ENCODE data around the gene U2AF2.
"Not testable (repeated sequence)": the region's sequence is repeated elsewhere in the genome, so short reads cannot be mapped to it uniquely, and the experiment has no call there.

The U2AF2 gene

DNA sequence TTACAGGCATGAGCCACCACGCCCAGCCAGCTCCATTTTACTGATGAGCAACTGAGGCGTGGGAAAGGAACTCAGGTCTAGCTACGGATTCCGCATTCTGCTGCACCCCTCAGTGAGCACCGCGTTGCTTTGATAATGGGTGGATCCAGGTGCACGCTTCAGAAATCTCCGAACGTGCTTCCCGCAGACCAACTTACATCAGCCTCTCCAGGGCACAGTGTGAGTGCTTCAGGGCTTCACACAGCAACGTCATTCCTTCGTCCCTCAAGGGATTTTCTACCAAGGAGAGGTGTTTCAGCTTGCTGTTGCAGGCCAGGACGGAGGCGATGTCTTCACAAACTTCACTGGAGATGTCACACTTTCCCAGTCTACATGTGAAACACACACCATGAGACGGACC lies 61.7 kb downstream of the U2AF2 start:
- no peaks in the 10 kb centered on the region for H3K4me1 Mint-ChIP-seq
- H3K27me3 Mint-ChIP-seq (ENCODE audit: low read depth, poor library complexity): no peaks in the 10 kb centered on the region
- H3K27ac Mint-ChIP-seq: no peak overlapping the region
- H3K4me3 Mint-ChIP-seq: no peak overlapping the region
- no peak for DNase-seq
- H3K9me3 Mint-ChIP-seq: peaks cover 88% of the 10 kb centered on the region
- H3K36me3 Mint-ChIP-seq (ENCODE audit: low read depth): peaks cover 4% of the 10 kb centered on the region
- TF ChIP-seq, protein P1, sequence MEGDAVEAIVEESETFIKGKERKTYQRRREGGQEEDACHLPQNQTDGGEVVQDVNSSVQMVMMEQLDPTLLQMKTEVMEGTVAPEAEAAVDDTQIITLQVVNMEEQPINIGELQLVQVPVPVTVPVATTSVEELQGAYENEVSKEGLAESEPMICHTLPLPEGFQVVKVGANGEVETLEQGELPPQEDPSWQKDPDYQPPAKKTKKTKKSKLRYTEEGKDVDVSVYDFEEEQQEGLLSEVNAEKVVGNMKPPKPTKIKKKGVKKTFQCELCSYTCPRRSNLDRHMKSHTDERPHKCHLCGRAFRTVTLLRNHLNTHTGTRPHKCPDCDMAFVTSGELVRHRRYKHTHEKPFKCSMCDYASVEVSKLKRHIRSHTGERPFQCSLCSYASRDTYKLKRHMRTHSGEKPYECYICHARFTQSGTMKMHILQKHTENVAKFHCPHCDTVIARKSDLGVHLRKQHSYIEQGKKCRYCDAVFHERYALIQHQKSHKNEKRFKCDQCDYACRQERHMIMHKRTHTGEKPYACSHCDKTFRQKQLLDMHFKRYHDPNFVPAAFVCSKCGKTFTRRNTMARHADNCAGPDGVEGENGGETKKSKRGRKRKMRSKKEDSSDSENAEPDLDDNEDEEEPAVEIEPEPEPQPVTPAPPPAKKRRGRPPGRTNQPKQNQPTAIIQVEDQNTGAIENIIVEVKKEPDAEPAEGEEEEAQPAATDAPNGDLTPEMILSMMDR (IDR thresholded peaks at IDR 0.05): no peak

DNA sequence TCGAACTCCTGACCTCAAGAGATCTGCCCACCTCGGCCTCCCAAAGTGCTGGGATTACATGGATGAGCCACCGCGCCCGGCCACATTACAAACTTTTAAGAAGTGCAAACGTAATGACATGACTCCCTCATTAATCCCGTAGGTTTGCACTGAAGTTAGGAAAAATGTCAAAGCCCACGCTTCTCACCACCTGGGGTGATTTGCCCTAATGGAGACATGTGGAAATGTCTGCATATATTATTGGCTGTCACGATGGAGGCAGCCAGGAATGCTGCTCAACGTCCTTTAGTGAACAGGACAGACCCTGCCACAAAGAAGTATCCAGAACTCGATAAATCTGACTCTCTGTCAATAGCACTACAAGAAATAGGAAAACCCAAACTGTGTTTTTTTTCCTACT lies 62.4 kb downstream of the U2AF2 start:
- Mint-ChIP-seq H3K27me3 (ENCODE audit: low read depth, poor library complexity) (no peaks in the 10 kb centered on the region), H3K36me3 (ENCODE audit: low read depth) (peaks cover 4% of the 10 kb centered on the region), H3K9me3 (peaks cover 88% of the 10 kb centered on the region), H3K27ac (no peak overlapping the region), H3K4me1 (no peaks in the 10 kb centered on the region), H3K4me3 (no peak overlapping the region)
- TF ChIP-seq, protein P1 (IDR thresholded peaks at IDR 0.05): no peak
- DNase-seq: no peak

DNA sequence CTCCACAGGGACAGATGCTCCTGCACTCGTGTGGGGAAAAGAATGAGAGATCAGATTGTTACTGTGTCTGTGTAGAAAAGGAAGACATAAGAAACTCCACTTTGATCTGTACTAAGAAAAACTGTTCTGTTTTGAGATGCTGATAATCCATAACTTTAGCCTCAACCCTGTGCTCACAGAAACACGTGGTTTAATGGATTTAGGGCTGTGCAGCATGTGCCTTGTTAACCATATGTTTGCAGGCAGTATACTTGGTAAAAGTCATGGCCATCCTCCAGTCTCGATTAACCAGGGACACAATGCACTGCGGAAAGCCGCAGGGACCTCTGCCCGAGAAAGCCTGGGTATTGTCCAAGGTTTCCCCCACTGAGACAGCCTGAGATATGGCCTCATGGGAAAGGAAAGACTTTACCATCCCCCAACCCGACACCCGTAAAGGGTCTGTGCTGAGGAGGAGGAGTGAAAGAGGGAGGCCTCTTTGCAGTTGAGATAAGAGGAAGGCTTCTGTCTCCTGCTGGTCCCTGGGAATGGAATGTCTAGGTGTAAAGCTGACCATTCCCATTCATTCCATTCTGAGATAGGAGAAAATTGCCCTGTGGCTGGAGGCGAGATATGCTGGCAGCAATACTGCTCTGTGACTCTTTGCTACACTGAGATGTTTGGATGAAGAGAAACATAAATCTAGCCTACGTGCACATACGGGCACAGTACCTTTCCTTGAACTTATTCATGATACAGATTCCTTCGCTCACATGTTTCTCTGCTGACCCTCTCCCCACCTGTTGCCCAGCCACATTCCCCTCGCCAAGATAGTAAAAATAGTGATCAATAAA lies 63.3 kb downstream of the U2AF2 start:
- H3K4me1 Mint-ChIP-seq; H3K4me3 Mint-ChIP-seq; DNase-seq; H3K36me3 Mint-ChIP-seq (ENCODE audit: low read depth); H3K27me3 Mint-ChIP-seq (ENCODE audit: low read depth, poor library complexity); H3K27ac Mint-ChIP-seq: not testable (repeated sequence)
- H3K9me3 Mint-ChIP-seq: peaks cover 89% of the 10 kb centered on the region

DNA sequence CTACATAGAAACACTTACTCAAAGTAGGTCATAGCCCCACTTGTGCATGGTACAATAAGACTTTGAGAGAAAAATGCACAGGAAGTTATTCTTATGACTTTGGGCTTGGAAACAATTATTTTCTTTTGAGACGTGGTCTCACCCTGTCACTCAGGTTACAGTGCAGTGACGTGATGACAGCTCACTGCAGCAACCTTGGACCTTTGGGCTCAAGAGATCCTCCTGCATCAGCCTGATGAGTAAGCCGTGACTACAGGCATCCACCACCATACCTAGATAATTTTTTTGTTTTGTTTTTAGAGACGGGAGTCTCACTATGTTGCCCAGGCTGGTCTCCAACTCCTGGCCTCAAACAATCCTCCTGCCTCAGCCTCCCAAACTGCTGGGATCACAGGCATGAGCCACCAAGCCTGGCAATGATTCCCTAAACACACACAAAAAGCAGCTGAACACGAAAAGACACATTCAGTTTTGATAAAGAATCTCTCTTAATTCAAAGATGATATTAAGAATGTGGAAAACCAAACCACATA lies 65.4 kb downstream of the U2AF2 start:
- peaks cover 89% of the 10 kb centered on the region for H3K9me3 Mint-ChIP-seq
- no peak for DNase-seq
- H3K36me3 Mint-ChIP-seq (ENCODE audit: low read depth): no peaks in the 10 kb centered on the region
- H3K27me3 Mint-ChIP-seq (ENCODE audit: low read depth, poor library complexity): peaks cover 3% of the 10 kb centered on the region
- TF ChIP-seq, protein P1 (IDR thresholded peaks at IDR 0.05): no peak
- H3K4me3 Mint-ChIP-seq: no peak overlapping the region
- H3K4me1 Mint-ChIP-seq: no peaks in the 10 kb centered on the region
- H3K27ac Mint-ChIP-seq: no peak overlapping the region

DNA sequence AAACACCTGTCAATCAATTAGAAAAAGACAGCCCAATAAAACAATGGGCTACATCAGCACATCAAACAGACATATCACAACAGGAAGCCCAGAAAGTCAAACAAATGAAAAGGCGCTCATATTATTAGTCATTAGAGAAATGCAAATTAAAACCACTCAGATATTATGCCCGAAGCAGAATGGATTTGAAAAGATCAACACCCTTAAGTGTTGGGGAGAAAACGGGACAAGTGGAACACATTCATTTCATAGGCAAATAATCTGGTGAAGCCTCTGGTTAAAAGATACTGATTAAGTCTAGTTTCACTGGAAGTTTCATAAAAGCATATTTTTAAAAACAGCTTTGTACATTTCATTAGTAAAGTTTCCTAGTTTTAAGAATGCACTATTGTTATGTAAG lies 66.0 kb downstream of the U2AF2 start:
- H3K36me3 Mint-ChIP-seq (ENCODE audit: low read depth): no peaks in the 10 kb centered on the region
- no peak for DNase-seq
- peaks cover 86% of the 10 kb centered on the region for H3K9me3 Mint-ChIP-seq
- TF ChIP-seq, protein P1 (IDR thresholded peaks at IDR 0.05): no peak
- no peak overlapping the region for H3K4me3 Mint-ChIP-seq
- peaks cover 3% of the 10 kb centered on the region for H3K27me3 Mint-ChIP-seq (ENCODE audit: low read depth, poor library complexity)
- no peaks in the 10 kb centered on the region for H3K4me1 Mint-ChIP-seq
- no peak overlapping the region for H3K27ac Mint-ChIP-seq

DNA sequence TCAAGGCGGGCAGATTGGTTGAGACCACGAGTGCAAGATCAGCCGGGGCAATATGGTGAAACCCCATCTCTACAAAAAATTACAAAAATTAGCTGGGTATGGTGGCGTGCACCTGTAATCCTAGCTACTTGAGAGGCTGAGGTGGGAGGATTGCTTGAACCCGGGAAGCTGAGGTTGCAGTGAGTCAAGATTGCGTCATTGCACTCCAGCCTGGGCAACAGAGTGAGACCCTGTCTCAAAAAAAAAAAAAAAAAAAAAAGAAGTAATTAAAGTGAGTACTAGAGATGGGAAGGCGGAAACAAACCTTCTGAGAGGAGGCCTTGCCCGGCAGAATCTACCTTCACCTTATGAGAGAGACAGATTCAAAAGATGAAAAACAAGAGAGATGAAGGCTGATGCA lies 68.7 kb downstream of the U2AF2 start:
- Mint-ChIP-seq H3K4me3 (no peak overlapping the region), H3K27ac (no peak overlapping the region), H3K9me3 (peaks cover 81% of the 10 kb centered on the region), H3K27me3 (ENCODE audit: low read depth, poor library complexity) (peaks cover 3% of the 10 kb centered on the region), H3K36me3 (ENCODE audit: low read depth) (no peaks in the 10 kb centered on the region), H3K4me1 (no peaks in the 10 kb centered on the region)
- TF ChIP-seq, protein P1 (IDR thresholded peaks at IDR 0.05): no peak
- no peak for DNase-seq

Data from nephron progenitor cell (in vitro differentiated cells).